ENCODE results near the gene INS.

The INS gene

GRCh38 chr11:2143799-2144543 is 17.0 kb downstream of the INS start:
- no peak for DNase-seq (ENCODE audit: low read depth)

- DNase-seq (ENCODE audit: low read depth) = no peak
Observed at GRCh38 chr11:2143477-2143798, 17.6 kb downstream of the INS start.

GRCh38 chr11:2142762-2143202 is 18.2 kb downstream of the INS start:
- DNase-seq (ENCODE audit: low read depth) = peak; percentile 37

- no peak for DNase-seq (ENCODE audit: low read depth)
Observed at GRCh38 chr11:2142300-2142759, 18.7 kb downstream of the INS start.

- DNase-seq (ENCODE audit: low read depth) = no peak
Observed at GRCh38 chr11:2140411-2141400, 20.3 kb downstream of the INS start.

GRCh38 chr11:2139621-2140337 is 21.2 kb downstream of the INS start:
- DNase-seq (ENCODE audit: low read depth) = no peak

- no peak for DNase-seq (ENCODE audit: low read depth)
Observed at GRCh38 chr11:2139123-2139521, 21.9 kb downstream of the INS start, which contains the start of gene IGF2. IGF2 (minus strand) TSS chr11:2139389; CDS start chr11:2135523, 3,866 bp downstream.

GRCh38 chr11:2138431-2139122 is 22.4 kb downstream of the INS start:
- DNase-seq (ENCODE audit: low read depth) = no peak

GRCh38 chr11:2138068-2138430 is 23.0 kb downstream of the INS start:
- DNase-seq (ENCODE audit: low read depth) = no peak

GRCh38 chr11:2137202-2138067 is 23.6 kb downstream of the INS start:
- no peak for DNase-seq (ENCODE audit: low read depth)

- no peak for DNase-seq (ENCODE audit: low read depth)
Observed at GRCh38 chr11:2136952-2137201, 24.1 kb downstream of the INS start.

- DNase-seq (ENCODE audit: low read depth) = no peak
Observed at GRCh38 chr11:2136209-2136951, 24.6 kb downstream of the INS start.

GRCh38 chr11:2135648-2136201 is 25.3 kb downstream of the INS start:
- DNase-seq (ENCODE audit: low read depth) = no peak

GRCh38 chr11:2135018-2135569 is 25.9 kb downstream of the INS start:
- no peak for DNase-seq (ENCODE audit: low read depth)

- DNase-seq (ENCODE audit: low read depth) = no peak
Observed at GRCh38 chr11:2134022-2135010, 26.7 kb downstream of the INS start.

- no peak for DNase-seq (ENCODE audit: low read depth)
Observed at GRCh38 chr11:2133241-2134021, 27.6 kb downstream of the INS start.

GRCh38 chr11:2132874-2133240 is 28.2 kb downstream of the INS start:
- DNase-seq (ENCODE audit: low read depth) = no peak

GRCh38 chr11:2132246-2132645 is 28.8 kb downstream of the INS start:
- DNase-seq (ENCODE audit: low read depth) = no peak

Measured in stimulated activated CD4-positive, alpha-beta T cell treated with anti-CD3 and anti-CD28 coated beads, Interleukin-2, amount 100 ng/mL, for 4 hours (primary cell).